Smooth muscle cell of the brain vasculature (primary cell): ENCODE results near the gene NDUFA6.
"Not testable (repeated sequence)": the region's sequence is repeated elsewhere in the genome, so short reads cannot be mapped to it uniquely, and the experiment has no call there.

Source experiments
- DNase-seq: peaks from one replicate; pipeline ENCODE4 v3.0.0-alpha.2; 2012; ENCODE audit warnings: low read depth, low spot score

The NDUFA6 gene

GRCh38 chr22:42090596-42091454, at the start of gene NDUFA6:
Gene NDUFA6, minus strand, starts transcription at chr22:42090772. Its CDS starts 28 bp downstream, at chr22:42090744.
- DNase-seq = peak; percentile 95

- DNase-seq = not testable (repeated sequence)
These were observed 49.6 kb upstream of the NDUFA6 start for GRCh38 chr22:42140153-42140552.

GRCh38 chr22:42139508-42139907, 48.9 kb upstream of the NDUFA6 start:
- DNase-seq = not testable (repeated sequence)

- no peak for DNase-seq
These were observed 48.4 kb upstream of the NDUFA6 start for GRCh38 chr22:42138972-42139371.

- no peak for DNase-seq
These were observed 47.7 kb upstream of the NDUFA6 start for GRCh38 chr22:42138122-42138770.

- DNase-seq = not testable (repeated sequence)
These were observed 45.1 kb upstream of the NDUFA6 start for GRCh38 chr22:42135688-42136087.

- DNase-seq = no peak
These were observed 43.8 kb upstream of the NDUFA6 start for GRCh38 chr22:42134100-42135020.

- no peak for DNase-seq
These were observed 41.9 kb upstream of the NDUFA6 start for GRCh38 chr22:42132457-42132856.

- no peak for DNase-seq
These were observed 41.0 kb upstream of the NDUFA6 start for GRCh38 chr22:42131562-42131961.

- not testable (repeated sequence) for DNase-seq
These were observed 40.3 kb upstream of the NDUFA6 start, which contains the start of gene CYP2D6 for GRCh38 chr22:42130639-42131431. Gene CYP2D6, minus strand, starts transcription at chr22:42130810. Its CDS starts 19 bp downstream, at chr22:42130791.

- not testable (repeated sequence) for DNase-seq
These were observed 39.6 kb upstream of the NDUFA6 start for GRCh38 chr22:42130182-42130581.

GRCh38 chr22:42128776-42129694, 38.5 kb upstream of the NDUFA6 start:
- DNase-seq = not testable (repeated sequence)

GRCh38 chr22:42128007-42128406, 37.4 kb upstream of the NDUFA6 start:
- DNase-seq = not testable (repeated sequence)

- DNase-seq = no peak
These were observed 37.0 kb upstream of the NDUFA6 start for GRCh38 chr22:42127606-42128005.

- DNase-seq = not testable (repeated sequence)
These were observed 33.0 kb upstream of the NDUFA6 start for GRCh38 chr22:42123529-42123928.

- not testable (repeated sequence) for DNase-seq
These were observed 29.9 kb upstream of the NDUFA6 start for GRCh38 chr22:42120231-42121021.

- DNase-seq = no peak
These were observed 26.4 kb upstream of the NDUFA6 start for GRCh38 chr22:42116848-42117424.

- DNase-seq = not testable (repeated sequence)
These were observed 24.9 kb upstream of the NDUFA6 start for GRCh38 chr22:42115420-42115830.
